BE2C (cell line): ENCODE results near the gene CTAG1A.

ENCODE experiments used
- DNase-seq: peaks from one replicate; pipeline ENCODE4 v3.0.0-alpha.2; 2020
- H3K27me3 ChIP-seq: fragments of 250-450 bp; sonication (Bioruptor Pico); 2 replicates; pipeline ENCODE4 v1.5.1; 2020; ENCODE audit warnings: mild to moderate bottlenecking
- H3K36me3 ChIP-seq: fragments of 250-450 bp; sonication (Bioruptor Pico); 2 replicates; pipeline ENCODE4 v1.5.1; 2020; ENCODE audit warnings: mild to moderate bottlenecking
- H3K4me1 ChIP-seq: fragments of 250-450 bp; sonication (Bioruptor Pico); 2 replicates; pipeline ENCODE4 v1.5.1; 2020
- H3K4me3 ChIP-seq: 2 replicates; pipeline ENCODE4 v1.5.1; 2011; ENCODE audit warnings: low read depth, low read length
- H3K9me3 ChIP-seq: fragments of 250-450 bp; sonication (Bioruptor Pico); 2 replicates; pipeline ENCODE4 v1.5.1; 2020
- CTCF ChIP-seq: IDR thresholded peaks from 2 replicates; pipeline ENCODE4 v1.5.1; 2012; ENCODE audit warnings: mild to moderate bottlenecking, low read depth, low read length

The CTAG1A gene

GRCh38 chrX:154597221-154597620, 12.3 kb downstream of the CTAG1A start:
- no peaks in the 10 kb centered on the region for H3K27me3 ChIP-seq
- no peaks in the 10 kb centered on the region for H3K9me3 ChIP-seq
- H3K4me3 ChIP-seq: no peak overlapping the region
- DNase-seq: no peak
- no peaks in the 10 kb centered on the region for H3K4me1 ChIP-seq
- no peaks in the 10 kb centered on the region for H3K36me3 ChIP-seq
- no peak for TF ChIP-seq CTCF

GRCh38 chrX:154598656-154599055, 13.7 kb downstream of the CTAG1A start:
- no peak for TF ChIP-seq CTCF
- Histone ChIP-seq H3K9me3 (no peaks in the 10 kb centered on the region), H3K27me3 (no peaks in the 10 kb centered on the region)

DNA sequence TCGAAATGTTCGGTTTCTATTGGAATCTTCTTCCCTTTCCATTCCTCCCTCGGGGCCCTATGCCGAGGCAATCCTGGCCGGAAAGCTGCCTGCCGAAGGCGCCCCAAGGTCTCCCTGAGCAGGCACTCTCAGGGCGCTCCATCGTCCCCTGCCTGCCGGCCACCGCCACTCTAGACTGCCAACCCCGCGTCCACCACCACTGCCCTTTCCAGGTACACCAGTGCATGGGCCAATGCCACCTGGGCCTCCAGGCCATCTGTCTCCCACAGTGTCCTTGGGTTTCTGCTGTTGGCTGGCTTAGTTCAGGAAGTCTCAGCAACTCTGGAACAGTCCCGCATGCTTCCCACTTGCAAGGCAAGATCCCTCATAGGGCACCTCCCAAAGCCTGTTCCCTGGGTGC, 14.6 kb downstream of the CTAG1A start:
- no peak for TF ChIP-seq CTCF
- DNase-seq: no peak
- no peaks in the 10 kb centered on the region for H3K4me1 ChIP-seq
- H3K9me3 ChIP-seq: no peaks in the 10 kb centered on the region
- no peak overlapping the region for H3K4me3 ChIP-seq
- no peaks in the 10 kb centered on the region for H3K27me3 ChIP-seq
- no peaks in the 10 kb centered on the region for H3K36me3 ChIP-seq

More at GRCh38 chrX:154598656-154599055, 13.7 kb downstream of the CTAG1A start:
- no peak overlapping the region for H3K4me3 ChIP-seq
- no peaks in the 10 kb centered on the region for H3K4me1 ChIP-seq
- DNase-seq: no peak
- H3K36me3 ChIP-seq: no peaks in the 10 kb centered on the region

DNA sequence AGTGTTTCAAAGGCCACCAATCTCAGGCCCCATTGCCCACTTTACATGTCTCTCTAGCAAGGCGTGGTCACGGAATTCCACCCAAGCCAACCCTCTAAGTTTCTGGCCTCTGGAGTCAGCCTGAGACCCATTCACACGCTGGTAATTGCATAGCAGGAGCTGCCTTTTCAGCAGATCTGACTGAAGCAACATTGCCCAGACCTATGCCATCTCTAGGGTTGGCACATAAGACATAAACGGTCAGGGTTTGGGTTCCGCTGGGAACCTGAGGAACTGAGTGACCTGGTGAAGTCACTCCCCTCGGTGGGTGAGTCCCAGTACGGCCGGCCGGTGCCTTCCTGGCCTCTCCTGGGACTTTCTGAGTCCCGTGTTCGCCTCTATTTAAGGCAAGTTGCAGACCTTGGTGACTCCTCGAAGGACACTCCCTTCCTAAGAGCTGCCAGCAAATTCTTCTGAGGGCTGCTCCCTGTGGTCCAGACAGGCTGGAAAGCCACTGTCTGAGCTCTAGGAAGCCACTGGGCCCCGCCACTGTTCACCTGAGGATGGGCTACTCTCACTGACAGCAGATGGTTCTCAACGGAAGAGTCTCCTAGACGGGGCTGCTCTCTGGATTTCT, 15.9 kb downstream of the CTAG1A start:
- no peaks in the 10 kb centered on the region for H3K9me3 ChIP-seq
- H3K27me3 ChIP-seq: no peaks in the 10 kb centered on the region
- DNase-seq: no peak
- H3K4me1 ChIP-seq: no peaks in the 10 kb centered on the region
- no peaks in the 10 kb centered on the region for H3K36me3 ChIP-seq
- H3K4me3 ChIP-seq: no peak overlapping the region
- no peak for TF ChIP-seq CTCF

DNA sequence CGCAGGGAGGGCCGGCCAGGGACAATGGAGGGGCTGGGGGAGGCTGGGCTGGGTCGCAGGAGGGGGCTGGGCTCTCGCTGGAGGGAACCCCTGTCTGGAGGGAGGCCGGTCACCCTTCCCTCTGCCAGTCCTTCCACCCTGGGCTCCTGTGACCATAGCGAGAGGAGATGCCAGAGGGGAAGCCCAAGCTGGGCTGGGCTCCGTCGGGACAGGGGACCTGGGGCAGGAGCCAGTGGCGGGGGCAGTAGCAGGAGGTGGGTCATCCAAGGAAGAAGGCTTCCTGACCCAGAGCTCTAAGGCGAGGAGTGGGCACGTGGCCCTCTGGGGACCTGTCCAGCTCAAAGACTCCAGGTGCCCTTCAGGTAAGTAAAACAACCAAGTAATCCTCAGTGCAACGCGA, 17.3 kb downstream of the CTAG1A start:
- no peaks in the 10 kb centered on the region for H3K27me3 ChIP-seq
- H3K4me1 ChIP-seq: no peaks in the 10 kb centered on the region
- no peaks in the 10 kb centered on the region for H3K9me3 ChIP-seq
- TF ChIP-seq CTCF: no peak
- DNase-seq: no peak
- H3K4me3 ChIP-seq: no peak overlapping the region
- H3K36me3 ChIP-seq: no peaks in the 10 kb centered on the region

GRCh38 chrX:154602766-154603437, 18.0 kb downstream of the CTAG1A start:
- Histone ChIP-seq H3K9me3 (no peaks in the 10 kb centered on the region), H3K4me3 (no peak overlapping the region), H3K4me1 (no peaks in the 10 kb centered on the region), H3K27me3 (no peaks in the 10 kb centered on the region), H3K36me3 (no peaks in the 10 kb centered on the region)
- no peak for TF ChIP-seq CTCF
- DNase-seq: no peak
